ENCODE measurements around the gene UBASH3B.
"Not testable (repeated sequence)": the region's sequence is repeated elsewhere in the genome, so short reads cannot be mapped to it uniquely, and the experiment has no call there.

- not testable (repeated sequence) for TF ChIP-seq POLR2A, CTCF (IDR thresholded peaks at IDR 0.05)
These were observed 176.8 kb downstream of the UBASH3B start for GRCh38 chr11:122832297-122832696.
